ENCODE data around the gene MAST2. TPM values are rescaled to one million over a fixed set of nuclear protein-coding genes. Genes with fewer than 3 reads are reported as not detected.

The MAST2 gene
- total RNA-seq, 1 donor from 2014 or later: 60.7 TPM

DNA sequence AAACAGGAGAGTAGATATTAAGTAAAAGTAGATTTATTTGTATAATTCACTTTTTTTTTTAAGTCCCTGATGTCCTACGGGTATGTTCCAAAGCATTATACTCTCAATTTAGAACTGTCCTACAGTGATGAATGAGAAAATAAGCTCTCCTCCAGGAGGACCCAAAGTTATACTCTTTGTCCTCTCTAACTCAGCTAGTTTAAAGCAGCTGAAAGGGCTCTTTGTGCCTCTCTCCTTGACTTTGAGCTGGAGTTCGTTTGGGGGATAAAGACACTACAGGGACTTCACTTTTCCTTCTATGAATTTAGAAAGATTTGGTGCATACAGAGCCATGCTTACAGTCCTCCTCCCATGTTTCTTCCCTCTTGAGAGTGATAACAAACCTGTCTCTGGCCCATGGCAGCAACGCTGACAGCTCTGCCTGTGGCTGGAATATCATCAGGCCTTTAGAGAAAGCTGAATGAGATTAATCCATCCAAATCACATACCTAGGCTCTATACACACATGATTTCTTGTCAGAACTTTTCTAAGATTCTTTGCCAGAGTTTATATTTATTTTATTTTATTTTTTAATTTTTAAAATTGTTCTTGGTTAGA, 194.7 kb downstream of the MAST2 start:
- H3K27ac Mint-ChIP-seq: no peak overlapping the region
- peaks cover 4% of the 10 kb centered on the region for H3K4me1 Mint-ChIP-seq
- peaks cover 4% of the 10 kb centered on the region for H3K9me3 Mint-ChIP-seq
- no peak for DNase-seq (ENCODE audit: low spot score in 2 of 2, unreplicated experiment in 2 of 2)
- TF ChIP-seq, protein P1, sequence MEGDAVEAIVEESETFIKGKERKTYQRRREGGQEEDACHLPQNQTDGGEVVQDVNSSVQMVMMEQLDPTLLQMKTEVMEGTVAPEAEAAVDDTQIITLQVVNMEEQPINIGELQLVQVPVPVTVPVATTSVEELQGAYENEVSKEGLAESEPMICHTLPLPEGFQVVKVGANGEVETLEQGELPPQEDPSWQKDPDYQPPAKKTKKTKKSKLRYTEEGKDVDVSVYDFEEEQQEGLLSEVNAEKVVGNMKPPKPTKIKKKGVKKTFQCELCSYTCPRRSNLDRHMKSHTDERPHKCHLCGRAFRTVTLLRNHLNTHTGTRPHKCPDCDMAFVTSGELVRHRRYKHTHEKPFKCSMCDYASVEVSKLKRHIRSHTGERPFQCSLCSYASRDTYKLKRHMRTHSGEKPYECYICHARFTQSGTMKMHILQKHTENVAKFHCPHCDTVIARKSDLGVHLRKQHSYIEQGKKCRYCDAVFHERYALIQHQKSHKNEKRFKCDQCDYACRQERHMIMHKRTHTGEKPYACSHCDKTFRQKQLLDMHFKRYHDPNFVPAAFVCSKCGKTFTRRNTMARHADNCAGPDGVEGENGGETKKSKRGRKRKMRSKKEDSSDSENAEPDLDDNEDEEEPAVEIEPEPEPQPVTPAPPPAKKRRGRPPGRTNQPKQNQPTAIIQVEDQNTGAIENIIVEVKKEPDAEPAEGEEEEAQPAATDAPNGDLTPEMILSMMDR (IDR thresholded peaks at IDR 0.05; ENCODE audit: unreplicated experiment): no peak
- no peak overlapping the region for H3K4me3 Mint-ChIP-seq
- H3K36me3 Mint-ChIP-seq: peaks cover 3% of the 10 kb centered on the region
- no peaks in the 10 kb centered on the region for H3K27me3 Mint-ChIP-seq (ENCODE audit: low read depth)

DNA sequence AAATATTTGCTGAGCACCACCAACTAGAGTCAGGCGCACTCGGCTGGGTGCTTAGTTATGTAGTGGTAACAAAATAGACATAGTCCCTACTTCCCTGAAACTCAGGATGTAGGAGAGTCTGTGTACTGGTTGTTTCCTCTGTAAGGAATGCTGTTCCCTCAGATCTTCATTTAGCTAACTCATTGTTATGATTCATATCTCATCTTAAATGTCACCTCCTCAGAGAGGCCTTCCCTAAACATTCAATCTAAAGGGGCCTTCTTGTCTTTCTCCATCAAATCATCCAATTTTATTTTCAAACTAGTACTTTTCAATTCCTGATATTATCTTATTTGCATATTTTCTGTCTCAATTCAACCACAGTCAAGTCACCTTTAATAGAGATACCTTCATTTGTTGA, 196.1 kb downstream of the MAST2 start:
- H3K4me1 Mint-ChIP-seq: peaks cover 4% of the 10 kb centered on the region
- DNase-seq (ENCODE audit: low spot score in 2 of 2, unreplicated experiment in 2 of 2): no peak
- H3K4me3 Mint-ChIP-seq: no peak overlapping the region
- peaks cover 4% of the 10 kb centered on the region for H3K9me3 Mint-ChIP-seq
- TF ChIP-seq, protein P1 (IDR thresholded peaks at IDR 0.05; ENCODE audit: unreplicated experiment): no peak
- peaks cover 6% of the 10 kb centered on the region for H3K36me3 Mint-ChIP-seq
- no peaks in the 10 kb centered on the region for H3K27me3 Mint-ChIP-seq (ENCODE audit: low read depth)
- no peak overlapping the region for H3K27ac Mint-ChIP-seq

DNA sequence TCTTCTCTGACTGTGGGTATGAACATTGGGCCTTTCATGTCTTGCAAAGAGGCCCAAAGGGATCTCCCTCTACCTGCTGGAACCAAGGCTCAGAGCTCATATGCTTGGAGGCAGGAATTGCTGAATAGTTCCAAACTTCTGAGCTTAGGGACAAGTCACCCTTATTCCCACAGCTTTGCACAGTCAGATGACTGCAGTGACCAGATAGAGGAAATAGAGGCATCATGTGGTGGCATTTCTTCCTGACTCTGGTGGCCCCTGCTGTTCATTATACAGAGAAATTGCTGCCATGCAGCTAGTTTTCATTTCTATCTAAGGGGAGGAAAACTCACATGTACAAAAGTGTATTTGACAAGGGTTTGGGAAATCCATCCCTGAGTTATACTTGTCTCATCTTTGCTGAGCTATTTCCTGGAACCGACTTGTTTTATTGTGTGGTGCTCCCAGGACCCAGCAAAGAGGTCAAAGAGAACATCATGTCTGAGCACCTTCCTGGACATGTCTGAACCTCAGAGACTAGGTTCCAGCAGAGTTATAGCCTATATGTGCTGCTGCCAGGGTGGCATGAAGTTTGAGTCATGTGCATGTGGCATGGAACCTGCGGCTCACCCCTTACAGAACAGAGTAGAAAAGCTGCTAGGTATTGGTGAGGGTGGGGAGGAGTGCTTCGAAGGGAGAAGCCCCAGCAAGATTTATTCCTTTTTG, 197.8 kb downstream of the MAST2 start:
- H3K9me3 Mint-ChIP-seq: no peaks in the 10 kb centered on the region
- TF ChIP-seq, protein P1 (IDR thresholded peaks at IDR 0.05; ENCODE audit: unreplicated experiment): no peak
- H3K27me3 Mint-ChIP-seq (ENCODE audit: low read depth): no peaks in the 10 kb centered on the region
- peaks cover 4% of the 10 kb centered on the region for H3K4me1 Mint-ChIP-seq
- H3K4me3 Mint-ChIP-seq: no peak overlapping the region
- peaks cover 7% of the 10 kb centered on the region for H3K36me3 Mint-ChIP-seq
- H3K27ac Mint-ChIP-seq: no peak overlapping the region
- DNase-seq (ENCODE audit: low spot score in 2 of 2, unreplicated experiment in 2 of 2): no peak

DNA sequence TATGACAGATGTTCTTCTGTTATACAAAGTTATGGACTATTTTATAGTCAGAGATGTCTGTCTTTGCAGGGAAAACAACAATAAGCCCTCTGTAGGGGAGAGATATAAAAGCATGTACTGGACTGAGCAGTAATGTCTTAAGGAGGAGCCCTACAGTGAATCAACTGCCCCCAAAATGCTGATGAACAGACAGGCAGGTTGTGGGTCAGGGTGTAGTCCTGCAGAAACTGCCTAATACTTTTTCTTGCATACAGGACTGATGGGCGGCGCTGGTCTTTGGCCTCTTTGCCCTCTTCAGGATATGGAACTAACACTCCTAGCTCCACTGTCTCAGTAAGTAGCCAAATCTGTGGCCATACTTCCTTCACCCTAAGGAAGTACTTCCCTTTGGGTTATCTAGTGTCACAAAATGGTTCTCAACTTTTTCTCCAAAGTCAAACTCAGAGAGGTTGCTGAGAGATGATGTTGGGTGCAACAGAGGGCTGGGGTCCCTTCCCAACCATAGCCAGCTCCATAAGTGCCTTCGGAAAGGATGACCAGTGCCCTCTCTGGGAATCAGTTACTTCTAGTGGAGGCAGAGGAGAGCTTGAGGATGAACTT, 199.2 kb downstream of the MAST2 start:
- H3K9me3 Mint-ChIP-seq: no peaks in the 10 kb centered on the region
- peaks cover 17% of the 10 kb centered on the region for H3K36me3 Mint-ChIP-seq

DNA sequence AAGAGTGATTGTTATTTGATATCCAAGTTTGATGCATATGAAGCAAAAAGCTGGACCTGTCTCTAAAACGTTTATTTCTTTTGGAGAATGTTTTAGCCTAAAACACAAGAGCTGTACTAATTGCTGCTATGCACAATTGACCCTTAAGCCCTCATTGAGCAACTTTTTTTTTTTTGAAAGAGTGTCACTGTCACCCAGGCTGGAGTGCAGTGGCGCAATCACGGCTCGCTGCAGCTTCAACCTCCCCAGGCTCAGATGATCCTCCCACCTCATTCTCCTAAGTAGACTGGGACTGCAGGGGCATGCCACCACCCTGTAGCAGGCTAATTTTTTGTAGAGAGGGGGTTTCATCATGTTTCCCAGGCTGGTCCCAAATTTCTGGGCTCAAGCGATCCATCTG, 199.9 kb downstream of the MAST2 start:
- Mint-ChIP-seq H3K4me1 (no peaks in the 10 kb centered on the region), H3K27me3 (ENCODE audit: low read depth) (no peaks in the 10 kb centered on the region), H3K4me3 (no peak overlapping the region), H3K27ac (no peak overlapping the region), H3K9me3 (no peaks in the 10 kb centered on the region), H3K36me3 (peaks cover 19% of the 10 kb centered on the region)
- TF ChIP-seq, protein P1 (IDR thresholded peaks at IDR 0.05; ENCODE audit: unreplicated experiment): no peak
- no peak for DNase-seq (ENCODE audit: low spot score in 2 of 2, unreplicated experiment in 2 of 2)

More for the DNA sequence above, 199.2 kb downstream of the MAST2 start:
- TF ChIP-seq, protein P1 (IDR thresholded peaks at IDR 0.05; ENCODE audit: unreplicated experiment): no peak
- Mint-ChIP-seq H3K4me1 (peaks cover 2% of the 10 kb centered on the region), H3K27me3 (ENCODE audit: low read depth) (no peaks in the 10 kb centered on the region), H3K27ac (no peak overlapping the region), H3K4me3 (no peak overlapping the region)
- DNase-seq (ENCODE audit: low spot score in 2 of 2, unreplicated experiment in 2 of 2): no peak
